GM08714 (cell line): Measurements from ENCODE around the gene KCNK18.

Source experiments
- H3K4me3 ChIP-seq: fragments of 200-500 bp; sonication (Bioruptor generic); 2 replicates; pipeline ENCODE4 v1.5.1; 2014; ENCODE audit warnings: mild to moderate bottlenecking, low read length, inconsistent platforms
- ZNF274 ChIP-seq: IDR thresholded peaks from 2 replicates; pipeline ENCODE4 v1.6.1; 2012; ENCODE audit warnings: mild to moderate bottlenecking, low read depth, low read length

KCNK18 gene

DNA sequence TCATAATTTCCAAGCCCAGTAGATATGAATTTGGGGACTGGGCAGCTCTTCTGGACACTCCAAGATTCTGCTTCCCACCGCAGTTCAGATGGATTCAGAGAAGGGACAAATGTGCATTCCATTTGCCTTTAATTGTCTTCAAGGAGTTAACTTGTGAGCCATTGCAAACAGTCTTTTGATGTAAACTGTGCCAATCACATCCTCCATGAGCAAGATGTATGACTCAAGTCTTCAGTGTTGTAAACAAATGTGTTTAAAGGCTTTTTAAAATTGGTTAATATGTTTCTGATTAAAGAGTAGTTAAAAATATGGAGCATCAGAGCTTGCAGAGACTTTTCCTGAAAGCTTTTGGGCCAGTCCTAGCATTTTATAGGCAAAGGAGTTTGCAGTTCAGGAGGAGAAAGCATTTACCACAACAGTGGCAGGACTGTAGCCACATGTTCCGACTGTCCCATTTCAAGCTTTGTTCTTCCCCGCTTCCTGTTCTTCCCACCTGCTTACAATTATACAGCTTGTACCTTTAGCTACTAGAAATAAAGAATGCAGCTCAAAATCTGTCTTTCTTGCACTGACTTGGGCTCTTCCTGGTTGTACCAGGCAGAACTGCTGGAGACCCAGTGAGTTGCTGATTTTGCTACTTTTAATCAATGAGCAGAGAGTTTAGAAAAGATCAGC, 49.8 kb downstream of the KCNK18 start:
- TF ChIP-seq ZNF274: no peak
- no peak overlapping the region for H3K4me3 ChIP-seq

DNA sequence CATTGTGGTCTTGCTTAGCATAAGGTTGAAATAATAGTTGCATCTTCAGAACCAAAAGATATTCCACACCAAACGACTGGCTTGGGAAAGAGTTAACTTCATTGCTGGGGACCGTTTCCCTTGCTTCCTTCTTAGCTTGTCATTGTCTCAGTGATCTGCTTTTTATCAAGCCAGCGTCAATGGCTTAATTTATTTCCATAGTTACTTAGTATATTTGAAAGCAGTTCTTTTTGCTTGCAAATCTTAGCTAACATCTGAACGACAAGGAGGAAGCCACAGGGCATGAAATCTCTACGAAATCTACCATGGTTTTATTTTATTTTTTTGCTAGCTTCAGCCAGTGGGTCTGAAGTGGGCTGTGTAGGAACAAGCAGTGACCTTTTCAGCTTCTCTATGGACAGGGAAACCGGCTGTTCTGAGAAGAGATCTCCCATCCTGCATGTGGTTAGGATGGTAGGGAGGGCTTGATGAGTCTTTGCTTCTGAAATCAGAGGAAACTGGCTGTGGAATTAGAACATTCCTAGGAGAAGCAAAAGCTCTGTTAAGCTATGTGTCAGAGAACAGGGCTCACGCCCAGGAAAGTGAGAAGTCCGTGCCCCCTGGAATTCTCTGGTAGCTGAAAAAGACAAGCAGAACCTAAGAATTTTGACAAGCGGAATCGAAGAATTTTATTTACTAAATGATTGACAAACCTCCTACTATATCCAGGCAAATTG, 51.6 kb downstream of the KCNK18 start:
- TF ChIP-seq ZNF274: no peak

DNA sequence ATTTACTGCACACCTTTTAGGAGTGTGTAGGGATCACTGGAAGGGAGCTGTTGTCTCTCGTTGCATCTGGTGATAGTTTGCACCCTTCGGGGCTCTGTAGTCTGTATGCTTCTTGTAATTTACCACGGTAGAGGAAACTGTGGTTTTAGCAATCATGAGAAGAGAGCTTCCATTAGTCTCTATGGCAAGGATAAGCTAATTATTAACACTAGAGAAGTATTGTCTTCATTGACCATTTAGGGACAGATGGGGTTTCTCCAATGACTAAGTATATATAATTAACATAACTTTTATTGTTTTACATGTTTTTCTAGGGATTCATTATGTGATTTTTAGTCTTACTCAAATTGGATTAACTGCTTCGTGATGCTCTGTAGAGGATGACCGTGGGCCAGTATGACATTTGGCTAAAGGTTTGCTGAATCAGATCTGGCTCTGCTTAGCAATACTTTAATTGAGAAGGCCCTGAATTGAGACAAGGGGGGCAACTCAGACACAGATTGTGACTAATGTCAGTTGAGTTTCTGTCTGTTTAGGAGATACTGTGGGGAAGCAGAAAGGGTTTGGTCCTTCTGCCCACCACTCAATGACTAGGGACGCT, 52.3 kb downstream of the KCNK18 start:
- no peak overlapping the region for H3K4me3 ChIP-seq
- no peak for TF ChIP-seq ZNF274

More for the DNA sequence above, 51.6 kb downstream of the KCNK18 start:
- no peak overlapping the region for H3K4me3 ChIP-seq

- TF ChIP-seq ZNF274: no peak
- H3K4me3 ChIP-seq: no peak overlapping the region
These were observed 53.1 kb downstream of the KCNK18 start for GRCh38 chr10:117250411-117250810.

GRCh38 chr10:117253908-117254307, 56.6 kb downstream of the KCNK18 start:
- no peak overlapping the region for H3K4me3 ChIP-seq
- no peak for TF ChIP-seq ZNF274

DNA sequence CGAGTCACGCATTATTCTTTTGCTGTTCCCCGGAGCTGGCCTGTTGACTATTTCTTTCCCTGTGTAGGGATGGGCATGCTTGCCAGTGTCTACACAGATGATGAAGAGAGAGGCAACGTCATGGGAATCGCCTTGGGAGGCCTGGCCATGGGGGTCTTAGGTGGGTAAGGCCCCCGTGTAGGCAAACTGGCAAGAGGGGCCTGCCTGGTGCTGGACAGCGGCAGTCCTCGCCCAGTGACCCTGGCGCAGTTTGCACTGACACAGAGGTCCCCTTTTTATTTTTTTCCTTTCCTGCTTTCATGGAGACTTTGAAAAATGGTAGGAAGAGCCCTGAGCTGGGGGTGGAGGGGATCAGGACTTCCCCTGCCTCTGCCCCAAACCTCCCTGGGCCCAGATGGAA, 57.0 kb downstream of the KCNK18 start:
- no peak for TF ChIP-seq ZNF274
- no peak overlapping the region for H3K4me3 ChIP-seq

GRCh38 chr10:117254774-117255735, 57.8 kb downstream of the KCNK18 start:
- TF ChIP-seq ZNF274: no peak
- no peak overlapping the region for H3K4me3 ChIP-seq

- no peak overlapping the region for H3K4me3 ChIP-seq
- TF ChIP-seq ZNF274: no peak
These were observed 58.7 kb downstream of the KCNK18 start for GRCh38 chr10:117255835-117256460.

- H3K4me3 ChIP-seq: no peak overlapping the region
- TF ChIP-seq ZNF274: no peak
These were observed 59.6 kb downstream of the KCNK18 start for GRCh38 chr10:117256910-117257309.

- TF ChIP-seq ZNF274: no peak
- no peak overlapping the region for H3K4me3 ChIP-seq
These were observed 60.4 kb downstream of the KCNK18 start for GRCh38 chr10:117257721-117258120.

GRCh38 chr10:117259279-117259678, 62.0 kb downstream of the KCNK18 start:
- TF ChIP-seq ZNF274: no peak
- no peak overlapping the region for H3K4me3 ChIP-seq
